ENCODE measurements around the gene ATRNL1.
A peak's percentile ranks its signal among the peaks of the same experiment; 100 is the strongest.
"Not testable (repeated sequence)": the region's sequence is repeated elsewhere in the genome, so short reads cannot be mapped to it uniquely, and the experiment has no call there.

The ATRNL1 gene

DNA sequence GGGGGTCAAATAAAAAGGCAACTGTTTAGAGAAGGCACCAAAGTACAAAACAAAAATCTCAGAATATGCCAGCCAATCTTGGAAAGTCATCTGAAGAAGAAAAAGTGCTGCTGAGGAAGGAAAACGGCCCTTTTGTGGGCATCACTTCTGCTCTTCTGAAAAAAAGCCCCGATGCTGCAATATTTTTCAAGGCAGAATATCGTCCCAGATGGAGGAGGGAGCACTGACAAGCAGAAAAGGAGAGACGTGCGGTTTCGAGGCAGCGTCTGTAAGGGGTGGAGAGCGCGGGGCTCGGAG lies 959 bp upstream of the ATRNL1 start:
- no peak for DNase-seq (ENCODE audit: low read depth in 4 of 4, low spot score in 1 of 4)

GRCh38 chr10:115092555-115093285 lies 445 bp upstream of the ATRNL1 start:
- peak in 1 of 4 experiments; percentile 2 for DNase-seq (ENCODE audit: low read depth in 4 of 4, low spot score in 1 of 4)

DNA sequence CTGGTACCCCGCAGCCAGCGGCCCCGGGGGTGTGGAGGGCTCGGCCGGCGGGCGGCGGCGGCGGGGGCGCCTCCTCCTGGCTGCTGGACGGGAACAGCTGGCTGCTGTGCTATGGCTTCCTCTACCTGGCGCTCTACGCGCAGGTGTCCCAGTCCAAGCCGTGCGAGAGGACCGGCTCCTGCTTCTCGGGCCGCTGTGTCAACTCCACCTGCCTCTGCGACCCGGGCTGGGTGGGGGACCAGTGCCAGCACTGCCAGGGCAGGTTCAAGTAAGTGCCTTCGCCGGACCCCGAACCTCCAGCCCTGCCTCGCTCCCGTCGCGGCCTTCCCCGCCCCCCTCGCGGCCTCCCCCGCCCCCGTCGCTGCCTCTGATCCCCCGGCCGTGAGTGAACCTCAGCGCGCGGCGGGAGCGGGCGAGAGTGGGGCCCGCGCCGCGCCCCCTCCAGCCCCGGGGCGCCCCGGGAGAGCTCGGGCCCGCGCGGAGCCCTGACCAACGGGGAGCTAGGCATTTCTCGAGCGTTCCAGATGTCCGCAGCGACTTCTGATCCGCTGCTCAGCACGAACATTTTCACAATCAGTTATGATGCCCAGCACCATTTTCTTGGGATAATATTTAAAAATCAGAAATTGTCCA lies 727 bp downstream of the ATRNL1 start:
- DNase-seq (ENCODE audit: low read depth in 4 of 4, low spot score in 1 of 4), result no peak

GRCh38 chr10:115094416-115095140 lies 1.4 kb downstream of the ATRNL1 start:
- no peak for DNase-seq (ENCODE audit: low read depth in 4 of 4, low spot score in 1 of 4)

- no peak for DNase-seq (ENCODE audit: low read depth in 4 of 4, low spot score in 1 of 4)
Observed at GRCh38 chr10:115095758-115096157, 2.6 kb downstream of the ATRNL1 start.

DNA sequence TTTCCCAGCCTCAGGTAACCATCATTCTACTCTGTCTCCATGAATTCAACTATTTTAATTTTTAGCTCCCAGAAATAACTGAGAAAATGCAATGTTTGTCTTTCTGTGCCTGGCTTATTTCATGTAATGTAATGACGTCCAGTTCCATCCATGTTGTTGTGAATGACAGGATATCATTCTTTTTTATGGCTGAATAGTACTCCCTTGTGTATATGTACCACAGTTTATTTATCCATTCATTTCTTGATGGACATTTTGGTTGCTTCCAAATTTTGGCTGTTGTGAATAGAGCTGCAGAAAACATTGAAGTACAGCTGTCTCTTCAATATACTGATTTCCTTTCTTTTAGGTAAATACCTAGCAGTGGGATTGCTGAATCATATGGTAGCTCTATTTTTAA lies 10.5 kb downstream of the ATRNL1 start:
- DNase-seq (ENCODE audit: low read depth in 4 of 4, low spot score in 1 of 4), result no peak

DNA sequence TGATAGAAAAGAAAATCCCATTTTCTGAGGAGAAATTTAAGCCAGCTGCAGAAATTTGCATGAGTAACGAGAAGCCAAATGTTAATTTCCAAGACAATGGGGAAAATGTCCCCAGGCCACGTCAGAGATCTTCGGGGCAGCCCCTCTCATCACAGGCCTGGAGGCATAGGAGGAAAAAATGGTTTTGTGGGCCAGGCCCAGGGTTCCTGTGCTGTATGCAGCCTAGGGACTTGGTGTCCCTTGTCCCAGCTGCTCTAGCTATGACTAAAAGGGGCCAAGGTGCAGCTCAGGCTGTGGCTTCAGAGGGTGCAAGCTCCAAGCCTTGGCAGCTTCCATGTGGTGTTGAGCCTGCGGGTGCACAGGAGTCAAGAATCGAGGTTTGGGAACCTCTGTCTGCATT lies 12.2 kb downstream of the ATRNL1 start:
- DNase-seq (ENCODE audit: low read depth in 4 of 4, low spot score in 1 of 4), result not testable (repeated sequence)

GRCh38 chr10:115107830-115108229 lies 14.7 kb downstream of the ATRNL1 start:
- no peak for DNase-seq (ENCODE audit: low read depth in 4 of 4, low spot score in 1 of 4)

DNA sequence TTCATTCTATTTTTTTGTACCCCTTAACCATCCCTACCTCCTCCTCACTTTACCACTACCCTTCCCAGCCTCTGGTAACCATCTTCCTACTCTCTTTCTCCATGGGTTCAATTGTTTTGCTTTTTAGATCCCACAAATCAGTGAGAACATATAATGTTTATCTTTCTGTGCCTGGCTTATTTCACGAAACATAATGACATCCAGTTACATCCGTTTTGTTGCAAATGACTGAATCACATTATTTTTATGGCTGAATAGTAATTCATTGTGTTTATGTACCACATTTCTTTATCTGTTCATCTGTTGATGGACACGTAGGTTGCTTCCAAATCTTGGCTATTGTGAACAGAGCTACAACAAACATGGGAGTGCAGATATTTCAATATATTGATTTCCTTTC lies 24.1 kb downstream of the ATRNL1 start:
- DNase-seq (ENCODE audit: low read depth in 4 of 4, low spot score in 1 of 4), result no peak

GRCh38 chr10:115118346-115118745 lies 25.2 kb downstream of the ATRNL1 start:
- no peak for DNase-seq (ENCODE audit: low read depth in 4 of 4, low spot score in 1 of 4)

DNA sequence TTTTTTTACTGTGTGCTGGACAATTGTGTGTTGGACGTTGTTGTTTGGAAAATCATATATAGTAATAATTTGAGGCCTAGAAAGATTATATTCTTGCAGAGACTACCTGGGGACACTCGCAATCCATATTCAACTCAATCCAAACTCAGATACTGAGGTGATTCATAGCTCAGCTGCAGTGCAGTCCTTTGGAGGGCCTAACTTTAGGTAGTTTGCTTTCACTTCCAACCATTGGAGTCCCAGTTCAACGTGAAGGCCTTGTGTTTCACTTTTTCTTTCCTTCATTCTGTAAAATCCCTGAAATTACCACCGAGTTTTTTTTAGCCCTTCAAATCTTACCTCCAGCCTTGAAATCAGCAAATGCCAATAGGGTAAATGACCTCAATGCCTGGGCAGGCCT lies 32.3 kb downstream of the ATRNL1 start:
- no peak for DNase-seq (ENCODE audit: low read depth in 4 of 4, low spot score in 1 of 4)

GRCh38 chr10:115129752-115130151 lies 36.6 kb downstream of the ATRNL1 start:
- no peak for DNase-seq (ENCODE audit: low read depth in 4 of 4, low spot score in 1 of 4)

DNA sequence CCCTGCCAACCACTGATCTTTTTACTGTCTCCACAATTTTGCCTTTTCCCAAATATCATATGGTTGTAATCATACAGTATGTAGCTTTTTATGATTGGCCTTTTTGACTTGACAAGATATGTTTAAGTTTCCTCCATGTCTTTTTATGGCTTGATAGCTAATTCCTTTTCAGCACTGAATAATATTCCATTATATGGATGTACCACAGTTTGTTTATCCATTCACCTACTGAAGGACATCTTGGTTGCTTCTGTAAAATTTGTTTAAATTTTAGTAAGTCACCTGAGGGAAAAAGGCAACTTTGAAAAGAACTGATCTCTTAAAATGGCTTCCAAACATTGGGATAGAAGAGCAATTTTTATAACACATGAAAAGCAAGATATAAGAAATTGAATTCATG lies 43.5 kb downstream of the ATRNL1 start:
- DNase-seq (ENCODE audit: low read depth in 4 of 4, low spot score in 1 of 4), result no peak

- no peak for DNase-seq (ENCODE audit: low read depth in 4 of 4, low spot score in 1 of 4)
Observed at GRCh38 chr10:115141254-115141653, 48.1 kb downstream of the ATRNL1 start.

GRCh38 chr10:115157357-115157756 lies 64.2 kb downstream of the ATRNL1 start:
- no peak for DNase-seq (ENCODE audit: low read depth in 4 of 4, low spot score in 1 of 4)

DNA sequence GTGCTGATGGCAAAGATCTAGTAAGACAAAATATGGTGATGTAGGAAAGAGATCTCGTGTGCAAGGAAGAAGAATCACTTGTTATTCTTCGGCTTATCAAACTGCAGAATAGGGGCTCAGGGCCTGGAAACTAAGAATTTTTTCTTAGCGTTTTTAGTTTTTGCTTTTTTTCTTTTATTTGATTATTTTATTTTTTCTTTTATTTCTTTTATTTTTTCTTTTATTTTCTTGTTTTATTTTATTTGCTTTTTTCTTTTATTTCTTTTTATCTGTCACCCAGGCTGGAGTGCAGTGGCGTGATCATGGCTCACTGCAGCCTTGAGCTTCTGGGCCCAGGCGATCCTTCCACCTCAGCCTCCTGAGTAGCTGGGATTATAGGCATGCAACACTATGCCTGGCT lies 70.0 kb downstream of the ATRNL1 start:
- no peak for DNase-seq (ENCODE audit: low read depth in 4 of 4, low spot score in 1 of 4)

- DNase-seq (ENCODE audit: low read depth in 4 of 4, low spot score in 1 of 4), result no peak
Observed at GRCh38 chr10:115164220-115164619, 71.1 kb downstream of the ATRNL1 start.

DNA sequence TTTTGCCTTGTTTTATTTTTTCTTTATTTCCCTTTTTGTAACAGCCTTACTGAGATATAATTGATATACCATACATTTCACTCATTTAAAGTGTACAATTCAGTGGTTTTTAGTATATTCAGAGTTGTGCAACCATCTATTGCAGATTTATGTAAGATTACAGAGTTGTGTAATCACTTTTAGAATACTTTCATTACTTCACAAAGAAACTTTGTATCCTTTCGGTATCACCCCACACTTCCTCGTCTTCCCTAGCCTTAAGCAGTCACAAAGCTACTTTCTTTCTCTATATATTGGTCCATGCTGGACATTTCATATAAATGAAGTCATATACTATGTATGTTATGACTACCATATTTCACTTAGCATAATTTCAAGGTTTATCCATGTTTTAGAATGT lies 74.6 kb downstream of the ATRNL1 start:
- DNase-seq (ENCODE audit: low read depth in 4 of 4, low spot score in 1 of 4), result no peak

DNA sequence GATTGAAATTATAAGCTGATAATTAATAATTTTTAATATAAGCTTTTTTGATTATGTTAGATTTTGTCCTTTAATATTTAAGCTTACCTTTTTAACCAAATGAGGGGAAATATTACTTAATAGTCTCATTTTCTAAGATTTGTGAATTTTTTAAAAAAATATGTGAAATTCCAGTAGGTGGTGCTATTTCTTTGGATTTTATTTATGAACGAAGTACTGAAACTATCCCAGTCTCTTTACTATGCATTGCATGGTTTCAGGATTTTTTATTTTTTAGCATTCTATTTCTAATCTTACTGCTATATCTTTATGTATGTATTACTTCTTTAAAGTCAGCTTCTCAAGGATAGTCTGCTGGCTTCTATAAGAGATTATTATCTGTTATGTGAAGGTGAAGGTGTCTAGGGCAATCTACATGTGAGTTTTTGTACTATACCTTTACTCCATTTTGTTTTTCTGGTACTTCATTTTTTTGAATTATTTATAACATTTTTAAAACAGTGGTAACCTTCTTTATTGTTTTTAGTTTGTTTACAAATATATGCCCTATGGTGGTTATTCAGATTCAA lies 78.3 kb downstream of the ATRNL1 start:
- DNase-seq (ENCODE audit: low read depth in 4 of 4, low spot score in 1 of 4), result no peak

DNA sequence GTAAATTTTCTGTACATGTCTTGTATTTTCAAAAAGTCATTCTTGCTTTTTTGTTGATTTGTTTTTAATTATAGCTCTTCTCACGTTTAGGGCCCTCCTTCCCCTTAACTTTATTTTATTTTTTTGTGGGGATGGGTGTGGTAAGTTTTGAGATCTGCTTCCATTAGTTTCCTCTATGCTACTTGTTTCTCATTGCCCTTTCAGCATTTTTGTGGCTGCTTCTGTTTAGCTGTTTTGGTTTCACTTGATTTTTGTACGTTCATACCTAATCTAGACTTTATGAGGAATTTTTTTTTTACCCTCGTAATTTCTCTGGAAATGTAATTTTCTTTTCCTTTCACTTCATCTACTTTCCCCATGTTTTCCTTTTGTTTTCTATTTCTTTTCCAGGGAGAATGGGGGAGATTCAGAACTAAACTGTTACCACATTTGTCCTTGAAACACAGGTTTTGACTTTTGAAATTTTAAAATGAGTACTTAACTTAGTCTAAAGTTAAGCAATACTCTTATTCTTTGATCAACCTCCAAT lies 80.8 kb downstream of the ATRNL1 start:
- no peak for DNase-seq (ENCODE audit: low read depth in 4 of 4, low spot score in 1 of 4)

DNA sequence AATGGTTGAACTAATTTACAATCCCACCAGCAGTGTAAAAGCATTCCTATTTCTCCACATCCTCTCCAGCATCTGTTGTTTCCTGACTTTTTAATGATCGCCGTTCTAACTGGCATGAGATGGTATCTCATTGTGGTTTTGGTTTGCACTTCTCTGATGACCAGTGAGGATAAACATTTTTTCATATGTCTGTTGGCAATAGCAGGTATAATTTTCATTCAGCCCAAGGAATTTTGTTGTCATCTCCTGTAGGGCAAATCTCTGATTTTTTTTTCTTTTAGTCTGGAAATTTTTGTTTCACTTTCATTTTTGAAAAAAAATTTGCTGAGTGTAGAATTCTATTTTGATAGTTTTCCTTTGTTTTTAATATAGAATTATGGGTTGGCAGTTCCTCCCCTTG lies 114.1 kb downstream of the ATRNL1 start:
- DNase-seq (ENCODE audit: low read depth in 4 of 4, low spot score in 1 of 4), result not testable (repeated sequence)

- no peak for DNase-seq (ENCODE audit: low read depth in 4 of 4, low spot score in 1 of 4)
Observed at GRCh38 chr10:115209133-115209532, 116.0 kb downstream of the ATRNL1 start.
